Measurements from ENCODE around the gene RAB5A. TPM values are rescaled to one million over a fixed set of nuclear protein-coding genes. Genes with fewer than 3 reads are reported as not detected.

Gene RAB5A
- total RNA-seq, 1 experiment from 2014 or later = 102 TPM

- no TSS peak for BruUV-seq (replicated peaks)
- Mint-ChIP-seq H3K4me3 (ENCODE audit: unreplicated experiment) (no peak overlapping the region), H3K36me3 (ENCODE audit: insufficient read depth, unreplicated experiment) (peaks cover 64% of the 10 kb centered on the region), H3K27ac (ENCODE audit: low read depth, unreplicated experiment) (no peak overlapping the region), H3K9me3 (ENCODE audit: unreplicated experiment) (no peaks in the 10 kb centered on the region), H3K4me1 (ENCODE audit: insufficient read depth, unreplicated experiment) (peaks cover 12% of the 10 kb centered on the region), H3K27me3 (ENCODE audit: insufficient read depth, unreplicated experiment) (no peaks in the 10 kb centered on the region)
- TF ChIP-seq CTCF (IDR thresholded peaks at IDR 0.05; ENCODE audit: unreplicated experiment) = no peak
- ChIA-PET POLR2A (no interaction called here), CTCF (no interaction called here)
- intact Hi-C loops (cut with micrococcal nuclease) = no loop called here
- no peak for DNase-seq (ENCODE audit: unreplicated experiment)
Observed at GRCh38 chr3:19959505-19959904, 12.6 kb downstream of the RAB5A start.

DNA sequence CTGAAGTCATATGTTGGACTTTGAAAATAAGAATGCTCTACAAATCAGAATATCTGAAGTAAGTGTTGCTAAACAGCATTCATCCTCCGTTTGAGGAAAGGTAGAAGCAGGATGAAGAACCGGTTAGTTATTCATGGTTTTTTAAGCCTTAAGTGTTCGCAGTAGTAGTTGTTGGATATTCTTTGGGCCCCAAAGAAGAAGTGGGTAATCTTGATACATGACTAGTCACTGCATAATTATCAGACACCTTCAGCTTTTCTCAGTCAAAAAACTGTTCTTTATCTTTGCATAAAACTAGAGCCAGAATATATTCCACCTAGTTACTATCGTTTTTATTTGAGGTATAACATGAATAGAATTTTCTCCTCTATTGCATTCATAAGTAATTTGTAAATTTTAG, 13.8 kb downstream of the RAB5A start:
- Mint-ChIP-seq H3K4me1 (ENCODE audit: insufficient read depth, unreplicated experiment) (peaks cover 12% of the 10 kb centered on the region), H3K27me3 (ENCODE audit: insufficient read depth, unreplicated experiment) (no peaks in the 10 kb centered on the region), H3K4me3 (ENCODE audit: unreplicated experiment) (no peak overlapping the region), H3K36me3 (ENCODE audit: insufficient read depth, unreplicated experiment) (peaks cover 54% of the 10 kb centered on the region), H3K27ac (ENCODE audit: low read depth, unreplicated experiment) (no peak overlapping the region), H3K9me3 (ENCODE audit: unreplicated experiment) (no peaks in the 10 kb centered on the region)
- intact Hi-C loops (cut with micrococcal nuclease) = no loop called here
- DNase-seq (ENCODE audit: unreplicated experiment) = no peak
- TF ChIP-seq CTCF (IDR thresholded peaks at IDR 0.05; ENCODE audit: unreplicated experiment) = no peak
- CTCF ChIA-PET = no interaction called here
- POLR2A ChIA-PET = no interaction called here
- no TSS peak for BruUV-seq (replicated peaks)

- intact Hi-C loops (cut with micrococcal nuclease) = no loop called here
- peaks cover 18% of the 10 kb centered on the region for H3K4me1 Mint-ChIP-seq (ENCODE audit: insufficient read depth, unreplicated experiment)
- POLR2A ChIA-PET = interaction anchor here (0.7 kb wide), 1 partner anchor 11 kb away, joined by 4 read pairs; no protein-coding TSS in a partner anchor
- H3K27ac Mint-ChIP-seq (ENCODE audit: low read depth, unreplicated experiment) = peak overlapping the region; percentile 8
- TF ChIP-seq CTCF (IDR thresholded peaks at IDR 0.05; ENCODE audit: unreplicated experiment) = no peak
- H3K4me3 Mint-ChIP-seq (ENCODE audit: unreplicated experiment) = no peak overlapping the region
- CTCF ChIA-PET = no interaction called here
- no TSS peak for BruUV-seq (replicated peaks)
- no peaks in the 10 kb centered on the region for H3K9me3 Mint-ChIP-seq (ENCODE audit: unreplicated experiment)
- no peak for DNase-seq (ENCODE audit: unreplicated experiment)
- H3K27me3 Mint-ChIP-seq (ENCODE audit: insufficient read depth, unreplicated experiment) = no peaks in the 10 kb centered on the region
- peaks cover 44% of the 10 kb centered on the region for H3K36me3 Mint-ChIP-seq (ENCODE audit: insufficient read depth, unreplicated experiment)
Observed at GRCh38 chr3:19961960-19962359, 15.1 kb downstream of the RAB5A start.

DNA sequence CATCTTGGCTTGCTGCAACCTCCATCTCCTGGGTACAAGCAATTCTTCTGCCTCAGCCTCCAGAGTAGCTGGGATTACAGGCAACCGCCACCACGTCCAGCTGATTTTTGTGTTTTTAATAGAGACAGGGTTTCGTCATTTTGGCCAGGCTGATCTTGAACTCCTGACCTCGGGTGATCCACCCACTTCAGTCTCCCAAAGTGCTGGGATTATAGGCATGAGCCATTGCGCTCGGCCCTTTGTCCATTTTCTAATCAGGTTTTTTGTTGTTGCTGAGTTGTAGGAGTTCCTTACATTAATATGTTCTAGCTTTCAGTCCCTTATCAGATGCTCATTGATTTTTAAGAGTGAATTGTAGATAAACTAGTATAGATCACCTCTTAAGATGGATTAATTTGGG, 20.3 kb downstream of the RAB5A start:
- ChIA-PET POLR2A (no interaction called here), CTCF (no interaction called here)
- no peak overlapping the region for H3K4me3 Mint-ChIP-seq (ENCODE audit: unreplicated experiment)
- no peak overlapping the region for H3K27ac Mint-ChIP-seq (ENCODE audit: low read depth, unreplicated experiment)
- H3K36me3 Mint-ChIP-seq (ENCODE audit: insufficient read depth, unreplicated experiment) = peaks cover 26% of the 10 kb centered on the region
- H3K4me1 Mint-ChIP-seq (ENCODE audit: insufficient read depth, unreplicated experiment) = peaks cover 16% of the 10 kb centered on the region
- no peak for TF ChIP-seq CTCF (IDR thresholded peaks at IDR 0.05; ENCODE audit: unreplicated experiment)
- no peaks in the 10 kb centered on the region for H3K27me3 Mint-ChIP-seq (ENCODE audit: insufficient read depth, unreplicated experiment)
- intact Hi-C loops (cut with micrococcal nuclease) = no loop called here
- no TSS peak for BruUV-seq (replicated peaks)
- H3K9me3 Mint-ChIP-seq (ENCODE audit: unreplicated experiment) = no peaks in the 10 kb centered on the region
- no peak for DNase-seq (ENCODE audit: unreplicated experiment)

All from MCF 10A (cell line).